GM12878 (cell line): Measurements from ENCODE around the gene ANO10. TPM values are rescaled to one million over a fixed set of nuclear protein-coding genes. Genes with fewer than 3 reads are reported as not detected.

Source experiments
- ATAC-seq: fragments of 200-7000 bp; cut with Tn5 transposase; 3 replicates; pipeline ENCODE4 v1.9.1; 2020; ENCODE audit warnings: mild to moderate bottlenecking, moderate library complexity
- BruUV-seq: library from RNA; stranded (reverse); fragments of 400-500 nt; replicated peaks from 2 replicates; lab custom pipeline; 2021; lab: Mats Ljungman, UMichigan
- CTCF ChIA-PET: fragments of 300-600 bp; sonication (Branson Sonifier 250); formaldehyde crosslinking; extraction: SDS; loops from one replicate; lab custom pipeline; 2021; ENCODE audit warnings: inconsistent platforms; lab: Yijun Ruan, JAX
- POLR2A ChIA-PET: fragments of 350-600 bp; formaldehyde crosslinking; extraction: SDS; loops from one replicate; lab custom pipeline; 2021; ENCODE audit warnings: inconsistent platforms; lab: Charles Lee
- RAD21 ChIA-PET: fragments of 300-600 bp; sonication (Branson Sonifier 250); formaldehyde crosslinking; loops from one replicate; lab custom pipeline; 2023; ENCODE audit warnings: antibody characterized with exemption; ENCODE audit not compliant: unreplicated experiment; lab: Charles Lee
- SMC1A ChIA-PET: fragments of 300-600 bp; sonication (Branson Sonifier 250); formaldehyde crosslinking; loops from one replicate; lab custom pipeline; 2023; ENCODE audit not compliant: unreplicated experiment, uncharacterized antibody; lab: Charles Lee
- DNase-seq: peaks from one replicate; pipeline ENCODE4 v3.0.0-alpha.2; 2011; ENCODE audit warnings: low read depth, low spot score
- FAIRE-seq: peaks from 3 replicates; lab custom pipeline; 2011; peaks lifted over from hg19 to GRCh38; lab: Jason Lieb, UNC
- H2AFZ ChIP-seq: 2 replicates; pipeline ENCODE4 v1.6.0; 2011; ENCODE audit warnings: low read depth, low read length, control low read depth; ENCODE audit not compliant: control insufficient read depth
- H3K27ac ChIP-seq: 2 replicates; pipeline ENCODE4 v1.5.1; 2011; ENCODE audit warnings: control low read depth; ENCODE audit not compliant: control insufficient read depth, insufficient read depth
- H3K27me3 ChIP-seq, 2 experiments: replicated peaks in 1 of 2; 2 replicates each; pipeline versions ENCODE4 v1.6.0 to v1.6.1; 2011; ENCODE audit warnings: low read length in 1 of 2; ENCODE audit not compliant: control insufficient read depth in 2 of 2, insufficient read depth in 2 of 2
- H3K36me3 ChIP-seq, 2 experiments: 2 replicates each; pipeline ENCODE4 v1.5.1; 2011; ENCODE audit warnings: low read length in 1 of 2; ENCODE audit not compliant: control insufficient read depth in 2 of 2, insufficient read depth in 2 of 2
- H3K4me1 ChIP-seq: 2 replicates; pipeline ENCODE4 v1.6.1; 2011; ENCODE audit warnings: mild to moderate bottlenecking, low read length, moderate library complexity, mixed read lengths; ENCODE audit not compliant: control insufficient read depth, insufficient read depth
- H3K4me2 ChIP-seq: 2 replicates; pipeline ENCODE4 v1.6.0; 2011; ENCODE audit warnings: control low read depth; ENCODE audit not compliant: control insufficient read depth, insufficient read depth
- H3K4me3 ChIP-seq: fragments of 200-600 bp; sonication (generic); 2 replicates; pipeline ENCODE4 v1.5.1; 2016
- H3K79me2 ChIP-seq: 2 replicates; pipeline ENCODE4 v1.6.0; 2011; ENCODE audit warnings: low read length; ENCODE audit not compliant: control insufficient read depth, insufficient read depth
- H3K9ac ChIP-seq: 2 replicates; pipeline ENCODE4 v1.8.0; 2011; ENCODE audit warnings: low read length, control low read depth, mixed read lengths; ENCODE audit not compliant: control insufficient read depth, insufficient read depth
- H3K9me3 ChIP-seq: replicated peaks from 3 replicates; pipeline ENCODE4 v1.5.1; 2011; ENCODE audit warnings: mild to moderate bottlenecking, low read length; ENCODE audit not compliant: control insufficient read depth, insufficient read depth
- H4K20me1 ChIP-seq: 2 replicates; pipeline ENCODE4 v1.6.0; 2011; ENCODE audit not compliant: control insufficient read depth, insufficient read depth
- BMI1 ChIP-seq: fragments of 450-650 bp; IDR thresholded peaks from 2 replicates; pipeline ENCODE4 v1.6.1; 2016; ENCODE audit warnings: mild to moderate bottlenecking, moderate library complexity, borderline replicate concordance
- CBX5 ChIP-seq: sonication (generic); IDR thresholded peaks from 2 replicates; pipeline ENCODE4 v1.6.1; 2016; ENCODE audit warnings: low read depth, moderate library complexity, mild to moderate bottlenecking, inconsistent platforms
- IKZF1 ChIP-seq: fragments of 450-650 bp; conservative IDR thresholded peaks from 2 replicates; pipeline ENCODE4 v1.6.1; 2017; ENCODE audit warnings: antibody characterized with exemption, mild to moderate bottlenecking
- IRF3 ChIP-seq: fragments of 450-650 bp; IDR thresholded peaks from 2 replicates; pipeline ENCODE4 v1.6.1; 2014; ENCODE audit warnings: mild to moderate bottlenecking
- NKRF ChIP-seq: fragments of 450-650 bp; conservative IDR thresholded peaks from 2 replicates; pipeline ENCODE4 v1.6.1; 2017; ENCODE audit warnings: mild to moderate bottlenecking, moderate library complexity
- REST ChIP-seq: IDR thresholded peaks from 2 replicates; pipeline ENCODE4 v1.6.1; 2012; ENCODE audit warnings: mild to moderate bottlenecking, low read depth, low read length
- SUPT20H ChIP-seq: IDR thresholded peaks from 2 replicates; pipeline ENCODE4 v1.6.1; 2011; ENCODE audit warnings: low read depth, mild to moderate bottlenecking, low read length, moderate library complexity, borderline replicate concordance; ENCODE audit not compliant: control insufficient read depth
- TAF1 ChIP-seq: IDR thresholded peaks from 2 replicates; pipeline ENCODE4 v1.6.1; 2011; ENCODE audit warnings: mild to moderate bottlenecking, low read depth, low read length, borderline replicate concordance
- ZNF622 ChIP-seq: fragments of 450-650 bp; IDR thresholded peaks from 2 replicates; pipeline ENCODE4 v1.6.1; 2017; ENCODE audit warnings: mild to moderate bottlenecking, inconsistent platforms
- WGBS: methylation state at CpG from one replicate; pipeline ENCODE4 v1.1.6; 2016; ENCODE audit warnings: low lambda C conversion rate; ENCODE audit not compliant: insufficient replicate concordance, insufficient coverage; ENCODE audit errors: missing lambda C conversion rate; 5-methylcytosine and 5-hydroxymethylcytosine counted together
- in situ Hi-C: fragments of 300-500 bp; cut with MboI; formaldehyde crosslinking; loops from 9 replicates; pipeline ENCODE4 v1.14.3; 2018; ENCODE audit warnings: mixed read lengths
- intact Hi-C: fragments of 100-400 bp; cut with micrococcal nuclease; formaldehyde crosslinking; loops from one replicate; pipeline ENCODE4 v1.14.2; 2022; ENCODE audit not compliant: unreplicated experiment
- polyA plus RNA-seq, 11 experiments: library from polyadenylated mRNA; depleted of rRNA in 4 of 11; unstranded in 6 of 11; stranded (reverse) in 5 of 11; fragments of >200 nt; fragmentation: Nextera tagmentation in 4 of 11; fragmentation: Illumina TruSeq in 1 of 11; extraction: Ambion mirVana in 4 of 11; extraction: Trizol in 1 of 11; gene quantifications; 1 replicate in 1 of 11; 2 replicates in 10 of 11; pipeline versions ENCODE4 v1.2.1 to v1.2.3, GENCODE V29; 2011 to 2016; ENCODE audit warnings: inconsistent platforms in 2 of 11, missing spikeins in 2 of 11, low read depth in 1 of 11
- total RNA-seq, 4 experiments: library from RNA; depleted of rRNA in 3 of 4; stranded (reverse); fragments of >200 nt in 3 of 4; fragmentation: Illumina TruSeq in 1 of 4; extraction: Trizol in 1 of 4; gene quantifications; 2 replicates each; pipeline versions ENCODE4 v1.2.1 to v1.2.3, GENCODE V29; 2013 to 2021

Gene ANO10
- total and polyA plus RNA-seq, 10 of the 15 experiments (the other 5 are each of a cell fraction or from before 2014, with no cell fraction given): 0.29 to 21.9 (median 1.6) TPM

GRCh38 chr3:43540624-43541023 is 81.2 kb downstream of the ANO10 start:
- FAIRE-seq (no peak), DNase-seq (no peak), ATAC-seq (no peak)
- no peaks in the 10 kb centered on the region for H3K9me3 ChIP-seq
- no TSS peak for BruUV-seq
- SMC1A ChIA-PET: interaction anchor here (0.6 to 1.8 kb wide), 3 partner anchors 9 to 188 kb away, joined by 3 to 5 read pairs (median 3); no protein-coding TSS in a partner anchor
- no peak overlapping the region for H2AFZ ChIP-seq
- no peak overlapping the region for H3K27ac ChIP-seq
- H3K4me3 ChIP-seq: no peak overlapping the region
- CTCF ChIA-PET: no interaction called here
- H3K27me3 ChIP-seq: no peaks in the 10 kb centered on the region
- TF ChIP-seq SUPT20H: no peak
- in situ Hi-C loops: loop anchor here (10.0 kb wide), 1 partner anchor 654 kb away; no protein-coding TSS in a partner anchor
- RAD21 ChIA-PET: no interaction called here
- intact Hi-C loops: loop anchor here (10.0 kb wide), 1 partner anchor 314 kb away; no protein-coding TSS in a partner anchor
- H3K4me1 ChIP-seq: no peaks in the 10 kb centered on the region
- H3K36me3 ChIP-seq: no peaks in the 10 kb centered on the region
- no peak overlapping the region for H3K9ac ChIP-seq
- no peaks in the 10 kb centered on the region for H4K20me1 ChIP-seq
- POLR2A ChIA-PET: no interaction called here
- H3K4me2 ChIP-seq: no peak overlapping the region
- H3K79me2 ChIP-seq: no peaks in the 10 kb centered on the region

GRCh38 chr3:43539321-43539720 is 82.5 kb downstream of the ANO10 start:
- Histone ChIP-seq H3K9me3 (no peaks in the 10 kb centered on the region), H3K79me2 (no peaks in the 10 kb centered on the region), H4K20me1 (no peaks in the 10 kb centered on the region), H3K27ac (no peak overlapping the region), H3K9ac (no peak overlapping the region), H3K4me2 (no peak overlapping the region), H3K27me3 (no peaks in the 10 kb centered on the region), H3K4me3 (no peak overlapping the region), H3K36me3 (no peaks in the 10 kb centered on the region), H2AFZ (no peak overlapping the region), H3K4me1 (no peaks in the 10 kb centered on the region)
- RAD21 ChIA-PET: no interaction called here
- no peak for ATAC-seq
- in situ Hi-C loops: no loop called here
- intact Hi-C loops: no loop called here
- CTCF ChIA-PET: no interaction called here
- SMC1A ChIA-PET: no interaction called here
- BruUV-seq: no TSS peak
- no peak for FAIRE-seq
- no peak for DNase-seq
- 51% methylated on average over 3 of the region's 3 CpGs for WGBS
- POLR2A ChIA-PET: no interaction called here
- no peak for TF ChIP-seq CBX5
- TF ChIP-seq IKZF1: no peak
- TF ChIP-seq TAF1: no peak
- no peak for TF ChIP-seq REST
- TF ChIP-seq ZNF622: no peak
- TF ChIP-seq SUPT20H: no peak
- no peak for TF ChIP-seq NKRF
- no peak for TF ChIP-seq IRF3
- no peak for TF ChIP-seq BMI1
